Mesodermal cell (in vitro differentiated cells): ENCODE results near the gene PRDM11.

Source experiments
- H3K27ac ChIP-seq: 2 replicates; pipeline ENCODE4 v1.7.0; 2013; ENCODE audit warnings: mild to moderate bottlenecking, low read depth, low read length, moderate library complexity; ENCODE audit not compliant: severe bottlenecking
- H3K36me3 ChIP-seq: 2 replicates; pipeline ENCODE4 v1.7.1; 2013; ENCODE audit warnings: mild to moderate bottlenecking, low read length, moderate library complexity; ENCODE audit not compliant: control insufficient read depth, insufficient read depth
- H3K4me1 ChIP-seq: one replicate; pipeline ENCODE4 v1.7.1; 2013; ENCODE audit warnings: mild to moderate bottlenecking, low read length; ENCODE audit not compliant: insufficient read depth, control insufficient read depth, poor library complexity, severe bottlenecking
- H3K4me3 ChIP-seq: 2 replicates; pipeline ENCODE4 v1.7.0; 2013; ENCODE audit warnings: low read length, control low read depth, mild to moderate bottlenecking; ENCODE audit not compliant: insufficient read depth, poor library complexity, severe bottlenecking; ENCODE audit errors: extremely low read depth
- H3K9me3 ChIP-seq: 2 replicates; pipeline ENCODE4 v1.7.1; 2013; ENCODE audit warnings: mild to moderate bottlenecking, low read length, moderate library complexity; ENCODE audit not compliant: control insufficient read depth
- WGBS, 2 experiments: methylation state at CpG; one replicate each; pipeline ENCODE4 v1.1.5; 2013; ENCODE audit warnings: missing lambda C conversion rate in 2 of 2; ENCODE audit not compliant: insufficient coverage in 2 of 2; 5-methylcytosine and 5-hydroxymethylcytosine counted together

The PRDM11 gene

GRCh38 chr11:45167283-45167682 is 20.8 kb downstream of the PRDM11 start:
- H3K27ac ChIP-seq = no peak overlapping the region
- no peaks in the 10 kb centered on the region for H3K4me1 ChIP-seq
- 100% methylated on average over 1 of the region's 2 CpGs for WGBS, 2 experiments
- no peaks in the 10 kb centered on the region for H3K36me3 ChIP-seq
- H3K4me3 ChIP-seq = no peak overlapping the region
- no peaks in the 10 kb centered on the region for H3K9me3 ChIP-seq

- WGBS, 2 experiments = 88 to 89% methylated on average over 8 to 9 of the region's 10 CpGs
- Histone ChIP-seq H3K27ac (no peak overlapping the region), H3K4me3 (no peak overlapping the region), H3K4me1 (no peaks in the 10 kb centered on the region), H3K36me3 (no peaks in the 10 kb centered on the region), H3K9me3 (no peaks in the 10 kb centered on the region)
Measured at GRCh38 chr11:45168366-45169130, 22.1 kb downstream of the PRDM11 start.

- Histone ChIP-seq H3K9me3 (no peaks in the 10 kb centered on the region), H3K4me1 (no peaks in the 10 kb centered on the region), H3K36me3 (no peaks in the 10 kb centered on the region), H3K4me3 (no peak overlapping the region), H3K27ac (no peak overlapping the region)
- whole genome bisulfite sequencing, 2 experiments = 100% methylated on average over 1 to 2 of the region's 3 CpGs
Measured at GRCh38 chr11:45169310-45170072, 23.1 kb downstream of the PRDM11 start.

- Histone ChIP-seq H3K4me1 (no peaks in the 10 kb centered on the region), H3K27ac (no peak overlapping the region), H3K4me3 (no peak overlapping the region), H3K9me3 (no peaks in the 10 kb centered on the region), H3K36me3 (no peaks in the 10 kb centered on the region)
- 70 to 81% methylated on average over 2 of the region's 2 CpGs for WGBS, 2 experiments
Measured at GRCh38 chr11:45170484-45170883, 24.0 kb downstream of the PRDM11 start.

- WGBS, 2 experiments = 90 to 100% methylated on average over 2 of the region's 2 CpGs
- Histone ChIP-seq H3K9me3 (no peaks in the 10 kb centered on the region), H3K27ac (no peak overlapping the region), H3K4me1 (no peaks in the 10 kb centered on the region), H3K36me3 (no peaks in the 10 kb centered on the region), H3K4me3 (no peak overlapping the region)
Measured at GRCh38 chr11:45171550-45171949, 25.1 kb downstream of the PRDM11 start.

GRCh38 chr11:45173064-45173463 is 26.6 kb downstream of the PRDM11 start:
- WGBS, 2 experiments = 100% methylated on average over 3 to 5 of the region's 5 CpGs
- H3K4me1 ChIP-seq = no peaks in the 10 kb centered on the region
- H3K4me3 ChIP-seq = no peak overlapping the region
- H3K27ac ChIP-seq = no peak overlapping the region
- no peaks in the 10 kb centered on the region for H3K9me3 ChIP-seq
- no peaks in the 10 kb centered on the region for H3K36me3 ChIP-seq

GRCh38 chr11:45174168-45174835 is 27.9 kb downstream of the PRDM11 start:
- Histone ChIP-seq H3K4me3 (no peak overlapping the region), H3K4me1 (peaks cover 1% of the 10 kb centered on the region), H3K36me3 (no peaks in the 10 kb centered on the region), H3K27ac (no peak overlapping the region), H3K9me3 (no peaks in the 10 kb centered on the region)
- WGBS, 2 experiments = 88 to 92% methylated on average over 2 to 4 of the region's 6 CpGs

GRCh38 chr11:45174963-45175362 is 28.5 kb downstream of the PRDM11 start:
- Histone ChIP-seq H3K27ac (no peak overlapping the region), H3K36me3 (no peaks in the 10 kb centered on the region), H3K9me3 (no peaks in the 10 kb centered on the region), H3K4me1 (peaks cover 5% of the 10 kb centered on the region), H3K4me3 (no peak overlapping the region)
- 80% methylated on average over 3 of the region's 4 CpGs; no CpG with 5 or more reads in 1 of the 2 experiments for WGBS, 2 experiments

GRCh38 chr11:45176996-45177395 is 30.6 kb downstream of the PRDM11 start:
- no peak overlapping the region for H3K27ac ChIP-seq
- no peak overlapping the region for H3K4me3 ChIP-seq
- no peaks in the 10 kb centered on the region for H3K9me3 ChIP-seq
- H3K4me1 ChIP-seq = peaks cover 13% of the 10 kb centered on the region
- WGBS, 2 experiments = 50 to 70% methylated on average over 1 of the region's 1 CpG
- no peaks in the 10 kb centered on the region for H3K36me3 ChIP-seq

GRCh38 chr11:45178223-45178622 is 31.8 kb downstream of the PRDM11 start:
- Histone ChIP-seq H3K9me3 (no peaks in the 10 kb centered on the region), H3K4me3 (no peak overlapping the region), H3K36me3 (peaks cover 7% of the 10 kb centered on the region), H3K27ac (no peak overlapping the region), H3K4me1 (peaks cover 13% of the 10 kb centered on the region)
- WGBS, 2 experiments = 95 to 96% methylated on average over 6 to 7 of the region's 7 CpGs
